Epithelial cell of proximal tubule (primary cell): ENCODE results near the gene GAS6. TPM values are rescaled to one million over a fixed set of nuclear protein-coding genes. Genes with fewer than 3 reads are reported as not detected.

Experiments
- DNase-seq: peaks from one replicate; pipeline ENCODE4 v3.0.0-alpha.2; 2011; ENCODE audit warnings: low read depth
- H3K4me3 ChIP-seq: 2 replicates; pipeline ENCODE4 v1.5.1; 2011; ENCODE audit warnings: low read depth, mild to moderate bottlenecking, low read length
- CTCF ChIP-seq: conservative IDR thresholded peaks from 2 replicates; pipeline ENCODE4 v1.5.1; 2012; ENCODE audit warnings: low read depth, mild to moderate bottlenecking, low read length
- total RNA-seq: library from RNA; depleted of rRNA; stranded (reverse); fragments of >200 nt; gene quantifications from 2 replicates; pipeline ENCODE4 v1.2.3, GENCODE V29; 2015

GAS6 gene
- total RNA-seq, 1 donor from 2014 or later: 127 TPM

GRCh38 chr13:113904411-113904810, 40.5 kb upstream of the GAS6 start:
- TF ChIP-seq CTCF: peak; percentile 81
- no peak for DNase-seq
- H3K4me3 ChIP-seq: no peak overlapping the region

GRCh38 chr13:113903912-113904311, 40.0 kb upstream of the GAS6 start:
- DNase-seq: no peak
- no peak overlapping the region for H3K4me3 ChIP-seq
- TF ChIP-seq CTCF: no peak

- TF ChIP-seq CTCF: no peak
- no peak overlapping the region for H3K4me3 ChIP-seq
- DNase-seq: no peak
Measured at GRCh38 chr13:113902986-113903775, 39.3 kb upstream of the GAS6 start.

GRCh38 chr13:113902481-113902880, 38.6 kb upstream of the GAS6 start:
- H3K4me3 ChIP-seq: no peak overlapping the region
- TF ChIP-seq CTCF: no peak
- DNase-seq: no peak

GRCh38 chr13:113901642-113902041, 37.8 kb upstream of the GAS6 start:
- DNase-seq: no peak
- no peak for TF ChIP-seq CTCF
- no peak overlapping the region for H3K4me3 ChIP-seq

- no peak overlapping the region for H3K4me3 ChIP-seq
- TF ChIP-seq CTCF: no peak
- no peak for DNase-seq
Measured at GRCh38 chr13:113901231-113901630, 37.4 kb upstream of the GAS6 start.

- no peak for DNase-seq
- no peak for TF ChIP-seq CTCF
Measured at GRCh38 chr13:113900646-113901045, 36.8 kb upstream of the GAS6 start.

More at GRCh38 chr13:113900646-113901045, 36.8 kb upstream of the GAS6 start:
- H3K4me3 ChIP-seq: no peak overlapping the region
